ENCODE results near the gene APOF. TPM values are rescaled to one million over a fixed set of nuclear protein-coding genes. Genes with fewer than 3 reads are reported as not detected.
"Not testable (repeated sequence)": the region's sequence is repeated elsewhere in the genome, so short reads cannot be mapped to it uniquely, and the experiment has no call there.

Gene APOF
- total and polyA plus RNA-seq, 2 experiments from 2014 or later = not detected

DNA sequence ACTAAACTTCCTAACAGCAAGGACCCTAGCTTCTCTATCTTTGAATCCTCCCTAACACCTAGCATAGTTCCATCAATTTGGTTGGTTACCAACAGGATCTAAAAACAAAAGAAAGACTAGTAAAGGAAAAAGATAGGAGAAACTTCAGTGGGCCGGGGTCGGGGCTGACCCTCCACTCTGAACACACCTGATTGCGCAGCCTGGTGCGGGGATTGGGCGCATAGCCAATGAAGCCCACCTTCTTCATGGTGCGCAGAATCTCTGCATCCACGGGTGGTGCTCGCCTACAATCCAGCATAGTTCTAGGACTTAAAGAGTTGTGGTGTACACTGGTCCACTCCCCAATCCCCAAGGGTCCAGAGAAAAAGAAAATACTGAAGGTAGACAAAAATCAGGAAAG lies 36.5 kb downstream of the APOF start:
- no peak for DNase-seq
- Histone ChIP-seq H3K4me1 (ENCODE audit: insufficient read depth) (no peaks in the 10 kb centered on the region), H3K9me2 (ENCODE audit: insufficient read depth) (no peaks in the 10 kb centered on the region), H3K9me3 (ENCODE audit: low read depth) (no peaks in the 10 kb centered on the region), H3K27me3 (replicated peaks; ENCODE audit: insufficient read depth) (no peaks in the 10 kb centered on the region), H4K20me1 (ENCODE audit: insufficient read depth) (no peaks in the 10 kb centered on the region), H3K4me3 (no peak overlapping the region), H3K4me2 (ENCODE audit: unreplicated experiment) (no peak overlapping the region), H3K36me3 (ENCODE audit: low read depth) (0 out of 2 replicates have a peak, but pooled peaks cover 4% of the 10 kb centered on the region), H3F3A (ENCODE audit: insufficient read depth) (no peaks in the 10 kb centered on the region), H2AFZ (no peak overlapping the region), H3K79me2 (ENCODE audit: insufficient read depth) (no peaks in the 10 kb centered on the region), H3K27ac (no peak overlapping the region), H3K9ac (no peak overlapping the region)
- WGBS, 2 experiments (ENCODE audit: low coverage in 1 of 2, low lambda C conversion rate in 2 of 2, missing lambda C conversion rate in 2 of 2) = 91% methylated on average over 8 of the region's 8 CpGs
- TF ChIP-seq EZH2 (IDR thresholded peaks at IDR 0.05; ENCODE audit: insufficient read depth, poor library complexity, severe bottlenecking) (no peak), EZH2phosphoT487 (IDR thresholded peaks at IDR 0.05; ENCODE audit: insufficient read depth, low read depth) (no peak)
- in situ Hi-C loops (cut with MboI) = no loop called here

DNA sequence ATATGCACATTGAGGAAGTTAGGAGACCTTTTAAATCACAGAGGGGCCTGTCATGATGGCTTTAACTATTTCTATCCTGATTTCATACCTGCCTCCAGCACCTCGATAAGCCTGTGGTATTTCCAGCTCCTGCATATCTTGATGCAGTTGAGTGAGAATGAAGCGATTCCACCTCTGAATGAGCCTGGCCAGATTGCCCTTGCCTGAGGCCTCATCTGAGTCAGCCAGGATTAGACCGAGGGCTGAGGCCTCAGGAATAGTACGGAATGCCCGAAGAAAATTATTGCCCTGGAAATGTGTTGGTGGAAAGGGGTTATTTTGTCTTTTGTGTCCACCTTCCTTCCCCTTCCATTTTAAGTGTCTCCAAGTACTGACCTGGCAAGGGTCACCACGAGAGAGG lies 38.5 kb downstream of the APOF start:
- Histone ChIP-seq H3K79me2 (ENCODE audit: insufficient read depth) (no peaks in the 10 kb centered on the region), H3K4me2 (ENCODE audit: unreplicated experiment) (no peak overlapping the region), H3K36me3 (ENCODE audit: low read depth) (0 out of 2 replicates have a peak, but pooled peaks cover 4% of the 10 kb centered on the region), H4K20me1 (ENCODE audit: insufficient read depth) (no peaks in the 10 kb centered on the region), H3F3A (ENCODE audit: insufficient read depth) (no peaks in the 10 kb centered on the region), H3K27me3 (replicated peaks; ENCODE audit: insufficient read depth) (no peaks in the 10 kb centered on the region), H2AFZ (no peak overlapping the region), H3K9me3 (ENCODE audit: low read depth) (no peaks in the 10 kb centered on the region), H3K4me1 (ENCODE audit: insufficient read depth) (no peaks in the 10 kb centered on the region), H3K4me3 (no peak overlapping the region), H3K9me2 (ENCODE audit: insufficient read depth) (no peaks in the 10 kb centered on the region), H3K27ac (no peak overlapping the region), H3K9ac (no peak overlapping the region)
- no peak for DNase-seq
- in situ Hi-C loops (cut with MboI) = no loop called here
- 88 to 95% methylated on average over 6 of the region's 6 CpGs for WGBS, 2 experiments (ENCODE audit: low coverage in 1 of 2, low lambda C conversion rate in 2 of 2, missing lambda C conversion rate in 2 of 2)
- TF ChIP-seq EZH2phosphoT487 (IDR thresholded peaks at IDR 0.05; ENCODE audit: insufficient read depth, low read depth) (no peak), EZH2 (IDR thresholded peaks at IDR 0.05; ENCODE audit: insufficient read depth, poor library complexity, severe bottlenecking) (no peak)

DNA sequence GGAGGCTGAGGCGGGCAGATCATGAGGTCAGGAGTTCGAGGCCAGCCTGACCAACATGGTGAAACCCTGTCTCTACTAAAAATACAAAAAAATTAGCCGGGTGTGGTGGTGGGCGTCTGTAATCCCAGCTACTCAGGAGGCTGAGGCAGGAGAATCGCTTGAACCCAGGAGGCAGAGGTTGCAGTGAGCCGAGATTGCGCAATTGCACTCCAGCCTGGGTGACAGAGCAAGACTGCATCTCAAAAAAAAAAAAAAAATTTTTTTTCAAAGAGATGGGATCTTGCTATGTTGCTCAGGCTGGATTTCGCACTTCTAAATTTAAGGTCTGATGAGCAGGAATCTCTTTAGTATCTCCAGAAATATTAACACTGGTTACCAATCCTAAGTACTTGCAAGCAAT lies 41.0 kb downstream of the APOF start:
- DNase-seq; H3K4me2 ChIP-seq (ENCODE audit: unreplicated experiment); H3K9me2 ChIP-seq (ENCODE audit: insufficient read depth); H3K27me3 ChIP-seq (replicated peaks; ENCODE audit: insufficient read depth); H3K4me3 ChIP-seq; H3K27ac ChIP-seq; H3K79me2 ChIP-seq (ENCODE audit: insufficient read depth); in situ Hi-C loops (cut with MboI); H3K4me1 ChIP-seq (ENCODE audit: insufficient read depth); H3K36me3 ChIP-seq (ENCODE audit: low read depth); H3F3A ChIP-seq (ENCODE audit: insufficient read depth); H4K20me1 ChIP-seq (ENCODE audit: insufficient read depth); H3K9ac ChIP-seq; H3K9me3 ChIP-seq (ENCODE audit: low read depth); H2AFZ ChIP-seq: not testable (repeated sequence)
- WGBS, 2 experiments (ENCODE audit: low coverage in 1 of 2, low lambda C conversion rate in 2 of 2, missing lambda C conversion rate in 2 of 2) = 93 to 99% methylated on average over 8 of the region's 8 CpGs

DNA sequence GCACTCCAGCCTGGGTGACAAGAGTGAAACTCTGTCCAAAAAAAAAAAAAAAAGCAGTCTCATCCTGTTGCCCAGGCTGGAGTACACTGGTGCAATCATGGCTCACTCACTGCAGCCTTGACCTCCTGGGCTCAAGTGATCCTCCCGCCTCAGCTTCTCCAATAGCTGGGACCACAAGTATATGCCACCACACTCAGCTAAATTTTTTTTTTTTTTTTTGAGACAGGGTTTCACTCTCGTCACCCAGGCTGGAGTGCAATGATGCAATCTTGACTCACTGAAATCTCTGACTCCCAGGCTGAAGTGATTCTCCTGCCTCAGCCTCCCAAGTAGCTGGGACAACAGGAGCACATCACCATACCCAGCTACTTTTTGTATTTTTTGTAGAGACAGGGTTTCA lies 41.6 kb downstream of the APOF start:
- Histone ChIP-seq H3K9me2 (ENCODE audit: insufficient read depth) (no peaks in the 10 kb centered on the region), H3F3A (ENCODE audit: insufficient read depth) (no peaks in the 10 kb centered on the region), H3K79me2 (ENCODE audit: insufficient read depth) (no peaks in the 10 kb centered on the region), H3K4me2 (ENCODE audit: unreplicated experiment) (no peak overlapping the region), H3K27me3 (replicated peaks; ENCODE audit: insufficient read depth) (no peaks in the 10 kb centered on the region), H3K9ac (no peak overlapping the region), H3K9me3 (ENCODE audit: low read depth) (no peaks in the 10 kb centered on the region), H3K27ac (no peak overlapping the region), H3K4me1 (ENCODE audit: insufficient read depth) (peaks cover 8% of the 10 kb centered on the region; the same call in 1 of the 2 replicates), H2AFZ (no peak overlapping the region), H4K20me1 (ENCODE audit: insufficient read depth) (no peaks in the 10 kb centered on the region), H3K4me3 (no peak overlapping the region), H3K36me3 (ENCODE audit: low read depth) (no peaks in the 10 kb centered on the region)
- DNase-seq = peak; percentile 45
- WGBS, 2 experiments (ENCODE audit: low coverage in 1 of 2, low lambda C conversion rate in 2 of 2, missing lambda C conversion rate in 2 of 2) = 45 to 52% methylated on average over 2 of the region's 2 CpGs
- in situ Hi-C loops (cut with MboI) = no loop called here
- TF ChIP-seq EZH2 (IDR thresholded peaks at IDR 0.05; ENCODE audit: insufficient read depth, poor library complexity, severe bottlenecking) (no peak), EZH2phosphoT487 (IDR thresholded peaks at IDR 0.05; ENCODE audit: insufficient read depth, low read depth) (no peak)

DNA sequence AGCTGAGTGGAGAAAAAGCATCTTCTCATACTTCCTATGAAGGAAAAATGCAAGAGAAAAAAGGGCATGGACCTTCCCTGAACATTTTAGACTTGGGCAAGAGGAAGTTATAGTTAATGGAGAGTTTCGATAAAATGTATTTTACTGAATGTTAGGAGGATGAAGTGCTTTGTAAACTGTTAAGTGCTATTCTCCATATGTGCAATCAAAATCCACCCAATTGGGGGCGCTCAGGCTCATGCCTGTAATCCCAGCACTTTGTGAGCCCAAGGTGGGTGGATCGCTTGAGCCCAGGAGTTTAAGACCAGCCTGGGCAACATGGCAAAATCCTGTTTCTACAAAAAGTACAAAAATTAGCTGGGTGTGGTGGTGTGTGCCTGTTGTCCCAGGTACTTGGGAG lies 45.0 kb downstream of the APOF start:
- H3K36me3 ChIP-seq (ENCODE audit: low read depth) = peaks cover 9% of the 10 kb centered on the region
- H4K20me1 ChIP-seq (ENCODE audit: insufficient read depth) = no peaks in the 10 kb centered on the region
- no peak for TF ChIP-seq EZH2 (IDR thresholded peaks at IDR 0.05; ENCODE audit: insufficient read depth, poor library complexity, severe bottlenecking)
- TF ChIP-seq EZH2phosphoT487 (IDR thresholded peaks at IDR 0.05; ENCODE audit: insufficient read depth, low read depth) = no peak
- 100% methylated on average over 3 of the region's 3 CpGs for WGBS, 2 experiments (ENCODE audit: low coverage in 1 of 2, low lambda C conversion rate in 2 of 2, missing lambda C conversion rate in 2 of 2)
- no peak overlapping the region for H3K9ac ChIP-seq
- no peak overlapping the region for H3K4me3 ChIP-seq
- no peak overlapping the region for H2AFZ ChIP-seq
- in situ Hi-C loops (cut with MboI) = no loop called here
- H3K79me2 ChIP-seq (ENCODE audit: insufficient read depth) = peaks cover 24% of the 10 kb centered on the region
- no peak overlapping the region for H3K4me2 ChIP-seq (ENCODE audit: unreplicated experiment)
- H3F3A ChIP-seq (ENCODE audit: insufficient read depth) = no peaks in the 10 kb centered on the region
- peaks cover 14% of the 10 kb centered on the region; the same call in 1 of the 2 replicates for H3K4me1 ChIP-seq (ENCODE audit: insufficient read depth)
- DNase-seq = no peak
- H3K27me3 ChIP-seq (replicated peaks; ENCODE audit: insufficient read depth) = no peaks in the 10 kb centered on the region
- H3K9me3 ChIP-seq (ENCODE audit: low read depth) = no peaks in the 10 kb centered on the region
- no peak overlapping the region for H3K27ac ChIP-seq
- H3K9me2 ChIP-seq (ENCODE audit: insufficient read depth) = no peaks in the 10 kb centered on the region

Data from GM23248 (cell line).